ENCODE results near the gene ABCA8.

Gene ABCA8

DNA sequence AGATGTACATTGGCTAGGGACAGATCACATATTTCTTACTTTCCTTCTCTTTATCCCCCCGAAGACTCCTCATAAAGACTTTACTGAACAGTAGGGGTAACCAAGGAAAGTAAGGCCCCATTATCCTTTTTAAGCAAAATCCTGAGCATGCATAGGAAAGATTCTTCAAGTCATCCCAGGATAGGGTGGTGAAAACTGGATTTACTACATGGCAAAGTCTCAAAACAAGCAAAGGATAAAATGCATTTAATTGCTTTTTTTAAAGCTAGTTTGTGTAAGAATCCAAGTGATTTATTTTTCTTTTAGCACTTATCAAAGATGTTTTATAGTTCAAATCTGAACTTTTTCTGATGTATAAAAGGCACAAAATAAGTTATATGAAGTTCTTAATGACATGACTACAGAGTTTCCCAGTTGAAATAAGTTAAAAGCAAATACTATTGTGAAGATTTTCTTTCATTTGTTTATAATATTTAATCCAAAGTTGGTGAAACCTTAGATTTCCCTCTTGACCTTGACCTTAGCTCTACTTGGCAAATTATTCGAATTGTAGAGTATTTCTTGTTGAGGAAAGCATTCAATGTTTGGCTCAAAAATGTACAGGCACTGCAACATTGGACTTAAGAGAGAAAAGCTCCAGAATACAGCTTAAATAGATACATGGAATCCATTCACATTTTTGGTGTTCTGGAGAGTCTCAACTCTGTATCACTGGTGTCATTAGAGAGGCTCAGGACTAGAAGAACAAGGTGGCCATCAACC lies 104.3 kb downstream of the ABCA8 start:
- DNase-seq (ENCODE audit: low read depth): no peak
- TF ChIP-seq, protein P1, sequence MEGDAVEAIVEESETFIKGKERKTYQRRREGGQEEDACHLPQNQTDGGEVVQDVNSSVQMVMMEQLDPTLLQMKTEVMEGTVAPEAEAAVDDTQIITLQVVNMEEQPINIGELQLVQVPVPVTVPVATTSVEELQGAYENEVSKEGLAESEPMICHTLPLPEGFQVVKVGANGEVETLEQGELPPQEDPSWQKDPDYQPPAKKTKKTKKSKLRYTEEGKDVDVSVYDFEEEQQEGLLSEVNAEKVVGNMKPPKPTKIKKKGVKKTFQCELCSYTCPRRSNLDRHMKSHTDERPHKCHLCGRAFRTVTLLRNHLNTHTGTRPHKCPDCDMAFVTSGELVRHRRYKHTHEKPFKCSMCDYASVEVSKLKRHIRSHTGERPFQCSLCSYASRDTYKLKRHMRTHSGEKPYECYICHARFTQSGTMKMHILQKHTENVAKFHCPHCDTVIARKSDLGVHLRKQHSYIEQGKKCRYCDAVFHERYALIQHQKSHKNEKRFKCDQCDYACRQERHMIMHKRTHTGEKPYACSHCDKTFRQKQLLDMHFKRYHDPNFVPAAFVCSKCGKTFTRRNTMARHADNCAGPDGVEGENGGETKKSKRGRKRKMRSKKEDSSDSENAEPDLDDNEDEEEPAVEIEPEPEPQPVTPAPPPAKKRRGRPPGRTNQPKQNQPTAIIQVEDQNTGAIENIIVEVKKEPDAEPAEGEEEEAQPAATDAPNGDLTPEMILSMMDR (IDR thresholded peaks at IDR 0.05; ENCODE audit: low read depth, low read length, missing control alignments): no peak
- H3K4me3 ChIP-seq (ENCODE audit: low read depth, low read length): no peak overlapping the region
- in situ Hi-C loops (cut with HindIII; ENCODE audit: low sequenced_read_pairs): no loop called here

DNA sequence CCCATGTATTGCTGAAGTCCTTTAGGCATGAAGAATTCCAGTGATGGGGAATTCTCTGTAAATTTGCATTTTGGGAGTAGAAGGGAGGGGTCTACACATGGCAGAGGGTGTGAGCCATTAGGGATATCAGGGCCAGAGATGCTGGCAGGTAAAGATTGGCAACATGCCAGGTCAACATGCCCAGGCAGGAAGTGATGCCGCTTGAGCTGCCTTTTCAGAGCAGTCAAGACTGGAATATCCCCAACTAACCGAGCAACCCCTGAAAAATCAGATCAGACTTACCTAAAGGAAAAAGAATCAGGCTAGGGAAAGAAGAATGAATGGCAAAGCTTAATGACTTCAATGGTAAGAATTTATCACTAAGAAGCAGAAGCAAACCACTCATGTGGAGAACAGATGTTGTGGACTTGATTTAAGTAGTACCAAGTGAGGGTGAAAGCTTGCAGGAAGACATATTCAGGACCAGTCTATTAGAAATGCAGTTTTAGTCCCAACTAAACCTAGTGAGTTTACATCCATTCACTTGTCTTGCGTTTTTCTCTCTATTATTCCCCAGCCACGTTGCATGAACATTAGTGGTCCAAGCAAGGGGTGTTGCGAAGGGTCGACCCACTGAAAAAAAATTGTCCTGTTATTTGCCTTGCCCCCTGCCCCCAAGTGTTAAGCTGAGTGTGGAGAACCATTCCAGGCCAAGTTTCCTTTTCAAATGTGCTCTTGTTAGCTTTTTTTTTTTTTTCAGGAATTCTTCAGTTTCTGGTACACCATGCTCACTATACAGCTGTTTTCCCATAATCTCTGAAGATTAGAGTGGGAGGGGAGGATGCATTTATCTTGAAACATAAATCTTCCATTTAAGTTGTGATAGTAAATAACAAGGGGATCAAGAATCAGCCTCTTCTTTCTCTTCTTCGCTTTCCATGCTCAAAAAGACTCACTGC lies 105.2 kb downstream of the ABCA8 start:
- DNase-seq (ENCODE audit: low read depth): no peak
- TF ChIP-seq, protein P1 (IDR thresholded peaks at IDR 0.05; ENCODE audit: low read depth, low read length, missing control alignments): no peak
- in situ Hi-C loops (cut with HindIII; ENCODE audit: low sequenced_read_pairs): no loop called here

DNA sequence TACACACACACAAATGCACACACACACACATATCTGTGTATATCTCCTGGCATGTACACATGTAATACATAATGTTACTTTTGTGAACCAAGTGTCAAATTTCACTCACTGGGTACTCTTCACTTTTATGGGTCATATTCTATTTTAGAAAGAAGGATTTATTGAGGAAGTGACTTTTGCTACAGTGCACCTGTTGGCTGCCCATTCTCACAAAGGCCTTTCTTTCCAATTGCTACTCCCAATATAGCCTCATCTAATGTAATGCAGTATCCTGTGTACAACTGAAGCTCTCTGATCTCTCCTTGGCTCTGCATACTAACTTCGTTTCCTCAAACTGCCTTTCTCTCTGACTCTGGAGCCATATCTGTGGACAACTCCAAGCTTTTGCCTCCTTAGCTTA lies 107.5 kb downstream of the ABCA8 start:
- TF ChIP-seq, protein P1 (IDR thresholded peaks at IDR 0.05; ENCODE audit: low read depth, low read length, missing control alignments): no peak
- in situ Hi-C loops (cut with HindIII; ENCODE audit: low sequenced_read_pairs): no loop called here

More for the DNA sequence above, 105.2 kb downstream of the ABCA8 start:
- H3K4me3 ChIP-seq (ENCODE audit: low read depth, low read length): no peak overlapping the region

DNA sequence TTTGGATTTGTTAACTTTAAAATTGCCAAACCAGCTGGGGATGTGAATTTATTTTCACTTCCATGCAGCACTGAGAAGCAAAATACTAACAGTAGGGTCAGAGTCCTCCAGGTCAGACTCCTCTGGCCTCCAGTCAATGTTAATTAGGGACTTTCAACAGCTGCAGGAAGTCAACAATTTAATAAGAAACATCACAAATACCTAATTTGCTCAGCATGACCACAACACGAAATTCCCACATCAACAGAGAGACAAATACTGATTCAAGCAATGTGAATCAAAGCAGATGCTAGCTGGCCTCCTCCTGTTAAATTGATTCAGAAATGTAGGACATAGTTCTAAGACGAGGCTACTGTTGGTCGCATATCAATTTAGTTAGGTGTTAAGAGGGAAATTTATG lies 111.7 kb downstream of the ABCA8 start:
- TF ChIP-seq, protein P1 (IDR thresholded peaks at IDR 0.05; ENCODE audit: low read depth, low read length, missing control alignments): no peak
- no peak overlapping the region for H3K4me3 ChIP-seq (ENCODE audit: low read depth, low read length)
- in situ Hi-C loops (cut with HindIII; ENCODE audit: low sequenced_read_pairs): no loop called here
- no peak for DNase-seq (ENCODE audit: low read depth)

More for the DNA sequence above, 107.5 kb downstream of the ABCA8 start:
- no peak for DNase-seq (ENCODE audit: low read depth)
- H3K4me3 ChIP-seq (ENCODE audit: low read depth, low read length): no peak overlapping the region

DNA sequence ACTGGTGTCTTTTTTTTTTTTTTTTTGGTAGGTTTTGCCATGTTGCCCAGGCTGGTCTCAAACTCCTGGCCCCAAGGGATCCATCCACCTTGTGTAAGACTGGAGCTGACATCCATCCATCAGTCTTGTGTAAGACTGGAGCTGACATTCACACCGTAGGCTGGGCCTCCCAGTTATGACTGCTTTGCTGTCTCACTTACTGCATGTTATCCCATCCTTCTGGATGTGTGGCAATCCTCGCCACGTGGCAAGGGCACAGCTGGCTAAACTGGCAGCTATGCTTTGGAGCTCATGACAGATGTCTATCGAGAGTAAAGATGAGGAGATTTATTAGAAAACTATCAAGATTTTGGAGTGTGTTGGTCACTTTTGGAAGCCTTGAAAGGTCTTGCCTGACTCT lies 115.1 kb downstream of the ABCA8 start:
- in situ Hi-C loops (cut with HindIII; ENCODE audit: low sequenced_read_pairs): no loop called here
- no peak overlapping the region for H3K4me3 ChIP-seq (ENCODE audit: low read depth, low read length)
- TF ChIP-seq, protein P1 (IDR thresholded peaks at IDR 0.05; ENCODE audit: low read depth, low read length, missing control alignments): no peak
- DNase-seq (ENCODE audit: low read depth): no peak

DNA sequence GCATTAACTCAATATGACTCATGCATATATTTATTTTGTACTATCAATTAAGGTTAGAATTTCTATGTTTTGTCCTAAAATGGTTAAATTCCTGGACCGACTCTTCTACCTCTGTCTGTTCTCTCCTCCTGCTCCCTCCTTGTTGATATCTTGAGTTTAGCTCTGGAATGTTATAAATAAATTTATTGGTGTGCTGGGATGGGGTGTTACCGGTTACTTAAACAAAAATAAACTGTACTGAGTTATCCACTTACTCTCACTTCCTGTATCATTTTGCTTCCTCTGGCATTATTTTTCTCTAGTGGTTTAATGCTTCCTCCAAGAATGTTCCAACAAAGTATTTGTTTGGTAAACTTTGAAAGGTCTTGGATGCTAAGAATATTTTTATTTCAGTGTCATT lies 120.1 kb downstream of the ABCA8 start:
- in situ Hi-C loops (cut with HindIII; ENCODE audit: low sequenced_read_pairs): no loop called here
- TF ChIP-seq, protein P1 (IDR thresholded peaks at IDR 0.05; ENCODE audit: low read depth, low read length, missing control alignments): no peak
- no peak for DNase-seq (ENCODE audit: low read depth)
- H3K4me3 ChIP-seq (ENCODE audit: low read depth, low read length): no peak overlapping the region
